IPS-20b (cell line): ENCODE results near the gene MIX23.

Experiments
- H3K27ac ChIP-seq: one replicate; pipeline ENCODE4 v1.5.1; 2013; ENCODE audit warnings: low read length
- H3K27me3 ChIP-seq: 2 replicates; pipeline ENCODE4 v1.6.1; 2013; ENCODE audit warnings: mild to moderate bottlenecking, low read length, inconsistent platforms; ENCODE audit not compliant: insufficient read depth
- H3K36me3 ChIP-seq: 2 replicates; pipeline ENCODE4 v1.6.1; 2013; ENCODE audit warnings: low read depth, mild to moderate bottlenecking, inconsistent platforms, low read length, moderate library complexity; ENCODE audit not compliant: insufficient read depth
- H3K4me1 ChIP-seq: 2 replicates; pipeline ENCODE4 v1.6.1; 2013; ENCODE audit warnings: mild to moderate bottlenecking, control low read depth, inconsistent platforms, low read length, moderate library complexity; ENCODE audit not compliant: insufficient read depth
- H3K4me3 ChIP-seq: 2 replicates; pipeline ENCODE4 v1.5.1; 2013; ENCODE audit warnings: mild to moderate bottlenecking, low read length, inconsistent platforms
- H3K9ac ChIP-seq: 2 replicates; pipeline ENCODE4 v1.6.1; 2013; ENCODE audit warnings: low read depth, mild to moderate bottlenecking, inconsistent platforms, low read length, moderate library complexity
- H3K9me3 ChIP-seq: 2 replicates; pipeline ENCODE4 v1.6.1; 2013; ENCODE audit warnings: mild to moderate bottlenecking, low read depth, low read length, inconsistent platforms; ENCODE audit not compliant: insufficient read depth

Gene MIX23

DNA sequence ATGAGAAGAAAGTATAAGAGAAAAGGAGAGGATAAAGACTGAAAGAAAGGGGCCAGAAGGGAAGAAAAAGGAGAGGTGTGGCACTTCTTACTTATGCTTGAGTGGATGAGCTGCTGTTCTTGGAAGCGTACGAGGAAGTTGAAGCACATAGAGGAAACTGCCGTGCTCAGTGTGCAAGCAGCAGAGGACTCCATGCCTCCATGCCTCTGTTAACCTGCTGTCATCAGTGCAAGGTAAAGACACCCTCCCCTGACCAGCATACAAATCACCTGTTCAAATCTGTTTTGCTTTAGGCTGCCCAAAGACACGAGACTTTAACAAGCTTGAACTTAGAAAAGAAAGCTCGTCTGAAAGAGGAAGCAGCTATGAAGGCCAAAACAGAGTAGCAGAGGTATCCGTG lies 26.4 kb upstream of the MIX23 start:
- Histone ChIP-seq H3K9me3 (no peaks in the 10 kb centered on the region), H3K4me3 (no peak overlapping the region), H3K27ac (no peak overlapping the region), H3K9ac (no peak overlapping the region), H3K27me3 (no peaks in the 10 kb centered on the region), H3K4me1 (no peaks in the 10 kb centered on the region), H3K36me3 (peaks cover 51% of the 10 kb centered on the region)

DNA sequence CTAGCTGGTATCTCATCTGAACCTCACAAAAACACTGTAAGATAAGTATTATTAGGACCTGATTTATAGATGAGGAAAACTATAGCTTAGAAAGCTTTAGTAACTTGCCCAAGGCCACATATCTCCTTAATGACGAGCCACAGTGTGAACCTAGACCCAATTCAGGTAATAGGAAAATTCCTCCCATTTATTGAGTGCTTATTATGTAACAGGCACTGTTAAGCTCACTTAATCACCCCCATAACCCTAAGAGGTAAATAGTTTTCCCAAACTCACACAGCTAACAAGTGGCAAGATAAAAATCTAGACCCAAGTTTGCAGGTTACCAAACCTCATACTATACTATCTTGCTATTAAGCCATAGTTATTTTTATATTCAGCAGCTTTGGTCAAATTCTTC lies 24.9 kb upstream of the MIX23 start:
- Histone ChIP-seq H3K9me3 (no peaks in the 10 kb centered on the region), H3K27ac (no peak overlapping the region), H3K36me3 (peaks cover 62% of the 10 kb centered on the region), H3K4me1 (no peaks in the 10 kb centered on the region), H3K27me3 (no peaks in the 10 kb centered on the region), H3K9ac (no peak overlapping the region), H3K4me3 (no peak overlapping the region)

DNA sequence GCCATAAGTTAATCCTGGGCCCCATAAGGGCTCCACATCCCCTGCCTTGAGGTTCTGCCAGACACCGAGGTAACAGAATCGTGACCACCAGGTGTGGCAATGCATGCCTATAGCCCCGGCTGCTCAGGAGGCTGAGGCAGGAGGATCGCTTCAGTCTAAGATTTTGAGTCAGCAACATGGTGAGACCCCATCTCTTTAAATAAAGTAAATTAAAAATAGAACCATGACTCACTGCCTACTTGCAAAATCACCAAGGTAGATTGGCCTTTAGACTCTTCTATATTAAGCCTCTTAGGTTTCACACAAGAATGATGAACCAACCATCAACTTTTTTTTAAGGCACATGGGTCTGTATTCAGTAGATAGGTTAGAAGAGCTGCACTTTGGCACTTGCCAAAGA lies 23.2 kb upstream of the MIX23 start:
- Histone ChIP-seq H3K27me3 (no peaks in the 10 kb centered on the region), H3K4me1 (no peaks in the 10 kb centered on the region), H3K9ac (no peak overlapping the region), H3K9me3 (no peaks in the 10 kb centered on the region), H3K4me3 (no peak overlapping the region), H3K36me3 (peaks cover 65% of the 10 kb centered on the region), H3K27ac (no peak overlapping the region)

DNA sequence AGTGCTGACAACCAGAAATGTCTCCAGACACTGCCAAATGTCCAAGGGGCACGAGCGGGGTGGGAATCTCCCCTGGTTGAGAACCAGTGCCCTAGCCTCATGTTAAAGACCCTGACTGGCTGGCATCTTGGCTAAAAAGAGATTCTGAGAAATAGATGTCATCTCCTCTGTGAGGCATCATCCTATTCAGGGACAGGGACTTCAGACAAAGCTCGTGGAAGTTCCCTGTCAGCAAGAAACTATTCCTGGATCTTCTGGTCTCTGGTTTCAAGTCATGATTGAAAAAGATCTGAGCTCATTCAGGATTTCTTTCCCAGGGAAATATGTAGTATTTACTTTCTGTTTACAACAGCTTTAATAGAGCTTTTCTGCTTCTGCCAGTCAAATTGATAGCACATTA lies 22.0 kb upstream of the MIX23 start:
- Histone ChIP-seq H3K9me3 (no peaks in the 10 kb centered on the region), H3K27ac (no peak overlapping the region), H3K4me3 (no peak overlapping the region), H3K36me3 (peaks cover 54% of the 10 kb centered on the region), H3K27me3 (no peaks in the 10 kb centered on the region), H3K4me1 (no peaks in the 10 kb centered on the region), H3K9ac (no peak overlapping the region)

DNA sequence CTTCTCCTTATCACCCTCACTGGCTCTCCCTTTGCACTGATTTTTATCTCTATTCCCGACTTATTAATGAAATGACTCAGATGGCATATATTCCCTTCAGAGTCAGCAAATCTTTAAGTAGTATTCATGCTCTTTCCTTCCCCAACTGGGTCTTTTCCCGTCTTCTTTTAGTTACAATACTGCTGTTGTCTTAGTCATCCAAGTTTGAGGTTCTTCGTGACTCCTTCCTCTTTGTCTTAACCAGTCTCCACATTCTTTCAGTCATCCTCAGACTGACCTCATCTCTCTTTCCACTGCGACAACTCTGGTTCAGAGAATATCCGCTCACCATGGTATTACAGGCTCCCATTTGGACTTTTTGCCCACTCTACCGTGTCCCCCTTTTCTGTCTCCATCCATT lies 20.5 kb upstream of the MIX23 start:
- H3K4me1 ChIP-seq = no peaks in the 10 kb centered on the region
- peaks cover 45% of the 10 kb centered on the region for H3K36me3 ChIP-seq
- H3K27ac ChIP-seq = no peak overlapping the region
- no peaks in the 10 kb centered on the region for H3K9me3 ChIP-seq
- no peaks in the 10 kb centered on the region for H3K27me3 ChIP-seq
- H3K9ac ChIP-seq = no peak overlapping the region
- no peak overlapping the region for H3K4me3 ChIP-seq

DNA sequence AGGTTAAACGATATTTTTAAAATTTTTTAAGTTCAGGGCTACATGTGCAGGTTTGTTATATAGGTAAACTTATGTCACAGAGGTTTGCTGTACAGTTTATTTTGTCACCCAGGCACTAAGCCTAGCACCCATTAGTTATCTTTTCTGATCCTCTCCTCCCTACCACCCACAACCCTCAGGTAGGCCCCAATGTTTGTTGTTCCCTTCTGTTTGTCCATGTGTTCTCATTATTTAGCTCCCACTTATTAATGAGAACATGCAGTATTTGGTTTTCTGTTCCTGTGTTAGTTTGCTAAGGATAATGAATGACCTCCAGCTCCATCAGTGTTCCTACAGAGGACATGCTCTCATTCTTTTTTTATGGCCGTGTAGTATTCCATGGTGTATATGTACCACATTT lies 15.9 kb upstream of the MIX23 start:
- no peak overlapping the region for H3K9ac ChIP-seq
- H3K4me3 ChIP-seq = no peak overlapping the region
- peaks cover 3% of the 10 kb centered on the region; the same call in 1 of the 2 replicates for H3K4me1 ChIP-seq
- H3K27me3 ChIP-seq = no peaks in the 10 kb centered on the region
- no peak overlapping the region for H3K27ac ChIP-seq
- peaks cover 9% of the 10 kb centered on the region for H3K36me3 ChIP-seq
- H3K9me3 ChIP-seq = no peaks in the 10 kb centered on the region

DNA sequence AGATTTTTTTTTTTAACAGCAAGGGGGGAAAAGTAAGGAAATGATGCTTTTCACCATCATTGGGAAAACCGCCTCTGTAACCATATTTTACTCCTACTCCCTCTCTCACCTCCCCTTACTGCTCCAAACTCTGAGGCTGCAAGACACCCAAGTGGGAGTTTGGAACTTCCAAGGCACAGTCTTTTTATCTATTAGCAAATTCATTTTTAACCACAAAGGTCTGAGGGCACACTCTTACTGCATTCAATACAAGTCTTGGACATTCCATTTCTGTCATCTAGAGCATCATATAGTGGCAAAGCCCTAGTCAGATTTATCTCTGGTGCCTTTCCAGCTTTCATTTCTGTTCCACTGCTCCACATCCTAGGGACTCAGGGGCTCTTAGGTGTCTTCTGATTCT lies 14.2 kb upstream of the MIX23 start:
- H3K4me1 ChIP-seq = peaks cover 5% of the 10 kb centered on the region; the same call in 1 of the 2 replicates
- H3K27ac ChIP-seq = no peak overlapping the region
- H3K36me3 ChIP-seq = no peaks in the 10 kb centered on the region
- H3K27me3 ChIP-seq = no peaks in the 10 kb centered on the region
- H3K9ac ChIP-seq = no peak overlapping the region
- no peaks in the 10 kb centered on the region for H3K9me3 ChIP-seq
- H3K4me3 ChIP-seq = no peak overlapping the region

DNA sequence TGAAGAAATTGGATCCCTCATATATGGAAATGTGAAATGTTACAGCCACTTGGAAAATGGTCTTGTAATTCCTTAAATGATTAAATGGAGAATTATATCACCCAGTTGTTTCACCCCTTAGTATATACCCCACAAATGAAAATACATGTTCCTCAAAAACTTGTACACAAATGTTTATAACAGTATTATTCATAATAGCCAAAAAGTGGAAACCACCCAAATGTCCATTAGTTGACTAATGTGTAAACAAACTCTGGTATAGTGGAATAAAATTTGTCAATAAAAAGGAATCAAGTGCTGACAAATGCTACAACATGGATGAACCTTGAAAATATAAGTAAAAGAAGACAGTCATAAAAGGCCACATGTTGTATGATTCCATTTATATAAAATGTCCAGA lies 13.5 kb upstream of the MIX23 start:
- Histone ChIP-seq H3K27me3 (no peaks in the 10 kb centered on the region), H3K4me1 (peaks cover 5% of the 10 kb centered on the region; the same call in 1 of the 2 replicates), H3K9me3 (no peaks in the 10 kb centered on the region), H3K27ac (no peak overlapping the region), H3K9ac (no peak overlapping the region), H3K36me3 (no peaks in the 10 kb centered on the region), H3K4me3 (no peak overlapping the region)

DNA sequence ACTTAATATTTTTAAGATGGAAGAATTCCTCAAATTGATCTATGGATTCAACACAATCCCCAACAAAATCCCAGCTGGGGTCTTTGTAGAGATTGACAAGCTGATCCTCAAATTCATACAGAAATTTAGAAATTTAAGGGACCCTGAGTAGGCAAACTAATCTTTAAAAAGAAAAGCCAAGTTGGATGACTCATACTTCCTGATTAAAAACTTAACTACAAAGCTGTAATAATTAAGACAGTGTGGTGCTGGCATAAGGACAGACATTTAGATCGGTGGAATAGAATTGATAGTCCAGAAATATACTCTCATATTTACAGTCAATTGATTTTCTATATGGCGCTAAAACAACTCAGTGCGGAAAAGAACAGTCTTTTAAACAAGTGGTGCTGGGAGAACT lies 12.6 kb upstream of the MIX23 start:
- peaks cover 5% of the 10 kb centered on the region; the same call in 1 of the 2 replicates for H3K4me1 ChIP-seq
- no peak overlapping the region for H3K4me3 ChIP-seq
- no peaks in the 10 kb centered on the region for H3K27me3 ChIP-seq
- H3K9ac ChIP-seq = no peak overlapping the region
- H3K27ac ChIP-seq = no peak overlapping the region
- H3K36me3 ChIP-seq = no peaks in the 10 kb centered on the region
- no peaks in the 10 kb centered on the region for H3K9me3 ChIP-seq

DNA sequence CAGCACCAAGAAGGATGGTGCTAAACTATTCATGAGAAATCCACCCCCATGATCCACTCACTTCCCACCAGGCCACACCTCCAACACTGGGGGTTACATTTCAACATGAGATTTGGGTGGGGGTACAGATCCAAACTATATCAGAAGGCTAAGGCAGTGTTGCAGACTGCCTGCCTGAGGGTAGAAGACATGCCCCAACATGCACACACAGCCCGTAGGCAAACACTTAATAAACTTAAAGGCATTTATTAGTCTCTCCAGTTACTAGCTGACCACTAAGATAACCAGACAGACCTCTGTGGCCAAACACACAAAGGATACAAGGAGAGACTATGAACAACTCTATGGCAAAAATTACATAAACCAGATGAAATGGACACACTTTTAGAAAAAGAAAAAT lies 11.1 kb upstream of the MIX23 start:
- H3K27ac ChIP-seq = no peak overlapping the region
- H3K9ac ChIP-seq = no peak overlapping the region
- H3K36me3 ChIP-seq = no peaks in the 10 kb centered on the region
- H3K4me3 ChIP-seq = no peak overlapping the region
- no peaks in the 10 kb centered on the region for H3K27me3 ChIP-seq
- H3K4me1 ChIP-seq = peaks cover 5% of the 10 kb centered on the region; the same call in 1 of the 2 replicates
- no peaks in the 10 kb centered on the region for H3K9me3 ChIP-seq

DNA sequence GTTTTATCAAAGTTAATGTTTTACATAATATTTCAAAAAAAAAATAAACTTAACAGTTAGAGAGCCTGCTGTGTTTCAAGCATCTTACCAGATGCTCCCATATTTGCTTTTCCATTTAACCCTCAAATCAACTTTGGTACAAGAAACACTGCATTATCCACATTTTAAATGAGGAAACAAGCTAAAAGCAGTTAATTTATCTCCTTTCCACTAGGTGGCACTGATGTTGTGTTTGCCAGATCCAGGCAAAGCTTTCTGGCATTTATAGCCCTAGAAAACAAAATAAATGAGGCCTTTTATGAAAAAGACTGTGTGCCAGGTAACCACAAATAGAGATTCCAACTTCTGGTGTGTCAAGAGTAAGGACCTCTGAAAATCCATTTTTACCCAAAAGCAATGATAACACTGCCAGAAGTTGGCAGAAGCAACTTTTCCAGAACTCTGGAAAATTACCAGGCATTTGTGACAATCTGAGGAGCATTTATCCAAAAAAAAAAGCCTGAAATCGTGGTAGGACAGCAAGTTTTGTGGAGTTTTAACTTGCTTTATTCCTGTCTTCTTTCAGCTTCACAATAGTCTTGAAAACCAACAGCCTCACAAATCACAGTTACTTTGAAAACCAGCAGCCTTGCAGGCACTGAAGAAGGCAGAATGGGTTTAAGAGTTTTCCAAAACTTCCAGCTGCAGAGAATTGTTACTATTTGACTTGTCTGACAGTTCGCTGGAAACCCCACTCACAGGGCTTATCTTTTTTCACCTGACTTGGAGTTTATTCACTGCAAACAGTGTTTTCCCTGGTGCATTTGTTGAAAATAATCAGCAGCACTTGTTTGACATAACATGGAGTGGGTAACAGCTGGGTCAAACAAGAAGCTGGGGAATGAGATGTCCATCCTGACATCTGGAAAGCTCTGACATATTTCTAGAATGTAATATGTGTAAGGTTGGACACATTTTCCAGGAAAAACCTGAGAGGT lies 10.1 kb upstream of the MIX23 start:
- Histone ChIP-seq H3K4me3 (no peak overlapping the region), H3K9me3 (no peaks in the 10 kb centered on the region), H3K9ac (no peak overlapping the region), H3K27ac (no peak overlapping the region), H3K4me1 (peaks cover 5% of the 10 kb centered on the region; the same call in 1 of the 2 replicates), H3K36me3 (no peaks in the 10 kb centered on the region), H3K27me3 (no peaks in the 10 kb centered on the region)
